ENCODE results near the gene PPARG.
A peak's percentile ranks its signal among the peaks of the same experiment; 100 is the strongest.

The PPARG gene

DNA sequence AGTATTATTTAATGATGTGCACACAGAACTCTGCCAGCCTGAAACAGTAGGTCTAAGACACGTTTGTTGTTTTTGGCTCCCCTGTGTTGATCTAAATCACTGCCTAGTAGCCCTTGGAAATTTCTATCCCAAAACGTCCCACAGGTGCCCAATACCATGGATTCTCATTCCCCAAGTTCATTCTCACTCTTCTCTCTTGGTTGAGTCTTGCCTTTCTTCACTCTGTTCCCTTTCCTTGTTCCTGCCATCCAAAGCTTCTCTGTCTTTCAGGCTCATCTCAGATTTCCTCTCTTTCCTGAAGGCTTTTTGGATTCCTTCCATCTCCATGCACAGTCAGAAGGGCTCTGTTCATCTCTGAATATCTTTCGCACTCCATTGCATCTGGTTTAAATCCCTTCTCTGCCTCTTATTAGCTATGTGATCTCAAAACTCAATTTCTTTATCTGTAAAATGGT, 54.2 kb downstream of the PPARG start:
- no peak for DNase-seq (ENCODE audit: low read depth)

DNA sequence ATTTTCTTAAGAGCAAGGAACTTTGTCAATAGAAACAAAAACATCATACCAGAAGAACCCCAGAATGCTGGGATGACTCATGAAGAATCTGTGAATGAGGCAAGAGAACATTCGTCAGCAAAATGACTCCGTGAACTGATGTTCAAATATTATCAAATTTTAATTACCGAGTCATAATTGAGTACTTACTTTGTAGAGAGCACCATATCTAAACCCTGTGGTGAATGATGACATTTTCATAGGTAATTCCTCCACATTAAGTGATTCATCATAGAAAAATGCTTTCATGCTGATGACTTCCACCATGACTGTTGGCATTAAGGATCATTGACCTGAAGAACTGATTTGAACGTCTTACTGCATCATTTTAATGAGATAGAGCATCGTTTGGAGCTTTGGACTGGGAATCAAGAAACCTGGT, 56.3 kb downstream of the PPARG start:
- DNase-seq (ENCODE audit: low read depth): peak; percentile 89

DNA sequence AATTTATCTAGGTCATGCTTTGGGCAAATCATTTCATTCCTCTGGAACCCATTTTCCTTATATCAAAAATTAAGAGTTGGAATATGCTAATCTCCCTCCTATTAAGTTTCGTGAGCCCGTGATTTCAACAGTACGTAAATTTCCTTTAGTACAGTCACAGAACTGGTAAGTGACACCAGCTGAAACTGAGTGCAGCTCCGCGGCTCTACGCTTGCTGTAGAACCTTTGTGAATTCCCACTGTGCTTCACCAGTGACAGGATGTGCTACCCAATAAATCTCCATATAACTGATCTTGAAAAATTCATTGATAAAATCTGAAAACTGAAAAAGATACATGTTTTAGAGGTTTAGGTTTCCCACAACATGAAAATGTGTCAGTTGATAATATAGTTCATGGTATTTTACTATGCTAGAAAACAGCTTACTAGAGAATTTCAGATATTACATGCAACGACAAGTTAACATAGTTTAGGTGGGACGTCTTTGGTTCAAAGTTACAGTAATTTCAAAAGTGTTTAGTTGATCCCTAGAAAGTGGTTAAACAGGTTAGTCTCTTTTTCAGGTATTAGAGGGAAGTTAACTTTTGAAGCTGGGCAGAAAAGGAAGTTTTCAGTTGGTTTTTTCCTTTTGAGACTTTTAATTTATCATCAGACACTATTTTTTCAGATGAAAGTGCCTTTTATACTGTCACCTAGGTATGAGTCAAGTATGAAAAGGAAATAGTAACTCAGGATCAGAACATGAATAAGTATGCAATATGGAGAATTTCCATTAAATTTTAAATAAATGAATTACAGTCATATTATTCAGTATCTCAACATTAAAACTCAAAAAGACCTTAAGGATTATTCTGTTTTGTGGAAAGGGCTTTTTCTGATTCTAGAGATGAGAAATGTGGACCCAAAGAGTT, 57.0 kb downstream of the PPARG start:
- DNase-seq (ENCODE audit: low read depth): no peak

DNA sequence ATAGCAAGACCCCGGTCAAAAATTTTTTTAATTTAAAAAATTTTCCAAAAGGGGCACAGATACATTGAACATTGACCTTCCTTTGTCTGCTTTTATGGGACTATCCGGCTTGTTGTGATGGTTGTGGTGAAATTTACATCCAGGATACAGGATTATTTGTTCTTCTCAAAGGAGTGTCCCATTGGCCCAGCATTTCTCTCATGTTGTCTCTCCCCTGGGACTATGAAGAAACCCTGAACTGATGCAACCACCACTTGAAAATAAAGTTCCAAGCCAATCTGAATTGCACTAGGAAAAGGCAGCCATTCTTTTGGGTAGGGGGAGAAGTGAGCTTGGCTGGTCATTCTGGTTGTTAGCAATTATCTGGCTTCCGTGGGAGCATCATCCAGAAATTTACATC, 58.4 kb downstream of the PPARG start:
- no peak for DNase-seq (ENCODE audit: low read depth)

DNA sequence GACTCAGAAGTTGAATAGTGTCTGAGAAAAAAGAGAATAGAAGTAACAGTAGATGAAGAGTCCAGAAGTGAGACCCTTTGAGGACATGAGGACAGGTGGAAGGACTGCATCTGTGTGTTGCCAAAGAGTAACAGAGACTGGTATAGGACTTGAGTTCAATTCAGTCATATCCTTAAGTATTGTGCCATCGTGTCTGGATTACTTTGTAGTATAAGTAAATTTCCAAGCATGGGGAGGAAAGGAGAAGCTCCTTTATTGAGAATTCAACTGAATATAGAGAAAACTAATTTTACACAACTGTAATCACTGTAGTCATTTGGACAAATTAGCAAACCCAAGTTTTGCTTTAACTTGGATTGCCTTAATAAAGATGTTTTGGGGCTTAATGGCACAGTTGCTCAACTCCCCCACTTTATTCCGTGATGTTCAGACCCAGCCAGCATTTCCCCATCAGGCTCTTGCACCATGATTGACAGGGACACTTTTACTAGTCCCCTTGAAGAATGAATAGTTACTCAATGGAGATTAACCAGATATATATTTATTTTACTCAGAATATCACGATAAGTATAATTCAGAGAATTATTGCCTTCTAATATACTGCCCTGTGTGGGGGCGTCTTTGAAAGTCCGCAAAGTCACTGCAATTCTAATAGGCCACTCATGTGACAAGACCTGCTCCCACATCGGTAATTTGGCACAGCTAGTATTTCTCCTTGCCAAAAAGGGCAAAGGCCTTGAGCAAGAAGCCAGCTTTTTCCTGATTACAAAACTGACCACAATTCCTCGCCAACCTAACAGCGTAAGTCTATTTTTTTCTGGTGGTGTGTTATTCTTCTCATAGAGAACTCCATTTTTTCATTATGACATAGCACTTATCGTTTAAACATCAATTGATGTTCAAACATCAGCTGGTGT, 61.3 kb downstream of the PPARG start:
- no peak for DNase-seq (ENCODE audit: low read depth)

DNA sequence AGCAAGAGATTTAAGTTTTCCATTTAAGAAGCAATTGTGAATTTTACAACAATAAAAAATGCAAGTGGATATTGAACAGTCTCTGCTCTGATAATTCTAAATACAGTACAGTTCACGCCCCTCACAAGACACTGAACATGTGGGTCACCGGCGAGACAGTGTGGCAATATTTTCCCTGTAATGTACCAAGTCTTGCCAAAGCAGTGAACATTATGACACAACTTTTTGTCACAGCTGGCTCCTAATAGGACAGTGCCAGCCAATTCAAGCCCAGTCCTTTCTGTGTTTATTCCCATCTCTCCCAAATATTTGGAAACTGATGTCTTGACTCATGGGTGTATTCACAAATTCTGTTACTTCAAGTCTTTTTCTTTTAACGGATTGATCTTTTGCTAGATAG, 62.3 kb downstream of the PPARG start:
- no peak for DNase-seq (ENCODE audit: low read depth)

DNA sequence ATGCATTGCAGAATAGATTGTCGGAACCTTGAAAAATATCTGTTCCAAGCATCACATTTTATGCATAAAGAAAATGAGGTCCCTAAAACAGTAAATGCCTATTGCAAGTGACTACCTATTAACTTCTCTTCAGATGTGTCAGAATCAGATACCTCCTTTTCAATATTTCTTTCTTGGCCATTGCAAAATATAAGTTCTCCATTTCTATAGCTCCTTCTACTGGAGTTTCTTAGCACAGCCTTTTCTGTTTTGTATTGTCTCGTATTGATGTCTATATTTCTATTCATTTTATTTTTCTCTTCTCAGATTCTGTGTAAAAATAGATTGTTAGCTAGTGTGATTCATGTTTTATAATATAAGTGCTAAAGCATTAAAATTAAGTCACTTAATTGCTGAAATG, 63.4 kb downstream of the PPARG start:
- no peak for DNase-seq (ENCODE audit: low read depth)

DNA sequence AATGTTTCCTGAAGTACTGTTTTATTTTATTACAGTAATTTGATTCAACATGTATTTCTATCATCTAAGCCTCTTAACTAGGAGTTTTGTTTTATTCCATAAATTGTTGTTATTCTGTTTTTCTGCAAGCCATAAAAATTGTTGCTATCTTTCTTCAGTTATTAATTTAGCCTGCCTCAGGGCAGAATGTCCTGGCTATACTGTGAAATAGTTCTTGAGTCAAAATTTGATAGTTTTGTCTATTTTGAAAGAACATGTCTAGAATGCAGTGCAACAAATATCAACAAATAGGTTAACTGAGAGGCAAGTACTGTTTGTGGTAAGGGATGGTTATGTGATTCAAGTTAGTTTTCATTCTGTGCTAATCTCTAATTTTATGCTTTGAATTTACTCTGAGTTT, 63.9 kb downstream of the PPARG start:
- DNase-seq (ENCODE audit: low read depth): no peak

DNA sequence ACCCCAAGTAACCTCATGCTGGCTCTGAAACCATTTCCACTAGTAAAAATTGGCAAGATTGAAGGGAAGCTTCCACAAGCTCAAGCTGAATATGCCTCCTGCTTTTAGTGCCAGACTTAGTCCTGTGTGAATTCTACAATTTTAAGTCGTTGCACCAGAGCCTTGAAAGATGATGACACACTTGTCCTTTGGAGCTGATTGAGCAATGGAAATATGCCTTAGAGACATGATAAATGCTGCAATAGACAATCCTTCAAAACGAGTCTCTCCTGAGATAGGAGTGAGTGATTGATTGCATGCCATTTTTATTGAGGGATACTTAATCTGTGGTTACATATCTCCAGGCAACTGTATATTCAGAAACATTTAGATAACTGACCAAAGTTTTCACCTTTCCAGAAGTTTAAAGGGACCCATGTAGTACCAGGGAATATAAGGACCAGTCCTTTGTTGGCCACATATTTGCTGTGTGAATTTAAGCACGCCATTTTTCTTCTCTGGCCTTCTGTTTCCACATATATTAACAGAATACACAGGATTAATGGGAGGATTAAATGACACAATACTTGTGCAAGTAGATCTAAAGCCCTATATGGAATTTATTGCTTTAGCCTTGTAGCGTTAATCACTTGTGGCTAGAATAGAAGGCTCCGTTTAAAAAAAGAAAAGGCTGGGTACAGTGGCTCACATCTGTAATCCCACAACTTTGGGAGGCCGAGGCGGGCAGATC, 65.1 kb downstream of the PPARG start:
- no peak for DNase-seq (ENCODE audit: low read depth)

DNA sequence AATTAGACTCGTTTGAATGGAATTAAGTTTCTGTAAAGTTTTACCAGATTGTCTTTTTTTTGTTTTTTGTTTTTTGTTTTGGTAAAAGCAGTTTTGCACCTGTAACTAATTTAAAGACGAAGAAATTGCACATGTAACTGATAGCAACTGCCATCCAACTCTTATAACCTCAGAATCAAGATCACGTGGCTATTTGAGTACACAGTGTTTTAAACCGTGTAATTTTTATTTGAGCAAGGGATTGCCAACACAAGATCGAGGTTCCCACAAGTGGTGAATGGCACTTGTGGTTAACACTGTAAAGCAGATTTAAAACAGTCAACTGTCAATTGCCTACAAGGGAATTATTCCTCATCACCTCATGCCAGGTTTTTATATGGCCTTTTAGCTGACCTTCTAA, 67.3 kb downstream of the PPARG start:
- DNase-seq (ENCODE audit: low read depth): no peak

DNA sequence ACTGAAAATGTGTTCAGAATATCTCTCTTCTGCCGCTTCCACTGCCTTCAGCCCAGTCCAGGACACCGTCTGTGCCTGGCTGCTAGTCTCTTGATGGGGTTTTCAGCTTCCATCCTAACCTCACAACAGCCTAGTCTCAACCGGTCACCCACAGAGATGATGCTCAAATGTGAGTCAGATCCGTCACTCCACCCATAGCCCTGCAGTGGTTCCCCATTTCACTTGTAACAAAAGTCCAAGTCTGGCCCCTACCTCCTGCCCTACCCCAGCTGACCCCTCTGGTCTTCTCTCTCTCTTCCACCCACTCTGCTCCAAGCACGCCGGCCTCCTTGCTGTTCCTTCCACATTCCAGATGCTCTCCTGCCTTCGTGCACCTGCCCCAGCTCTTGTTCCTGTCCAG, 68.1 kb downstream of the PPARG start:
- no peak for DNase-seq (ENCODE audit: low read depth)

DNA sequence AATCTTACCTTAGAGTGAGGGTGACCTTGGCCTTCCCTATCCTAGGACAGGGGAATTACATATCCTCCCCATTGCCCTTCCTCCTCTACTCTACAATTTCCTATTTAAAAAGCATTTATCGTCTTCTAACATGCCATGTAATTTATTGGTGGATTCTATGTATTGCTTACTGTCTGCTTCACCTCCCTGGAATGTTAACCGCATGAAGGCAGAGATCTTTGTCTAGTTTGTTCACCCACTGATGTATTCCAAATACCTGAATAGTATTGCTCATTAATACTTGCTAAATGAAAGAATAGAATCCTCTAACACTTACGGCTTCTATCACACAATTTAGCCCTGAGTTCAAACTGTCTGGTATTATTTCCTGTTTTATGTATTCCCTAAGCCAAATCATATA, 68.6 kb downstream of the PPARG start:
- DNase-seq (ENCODE audit: low read depth): peak; percentile 29

DNA sequence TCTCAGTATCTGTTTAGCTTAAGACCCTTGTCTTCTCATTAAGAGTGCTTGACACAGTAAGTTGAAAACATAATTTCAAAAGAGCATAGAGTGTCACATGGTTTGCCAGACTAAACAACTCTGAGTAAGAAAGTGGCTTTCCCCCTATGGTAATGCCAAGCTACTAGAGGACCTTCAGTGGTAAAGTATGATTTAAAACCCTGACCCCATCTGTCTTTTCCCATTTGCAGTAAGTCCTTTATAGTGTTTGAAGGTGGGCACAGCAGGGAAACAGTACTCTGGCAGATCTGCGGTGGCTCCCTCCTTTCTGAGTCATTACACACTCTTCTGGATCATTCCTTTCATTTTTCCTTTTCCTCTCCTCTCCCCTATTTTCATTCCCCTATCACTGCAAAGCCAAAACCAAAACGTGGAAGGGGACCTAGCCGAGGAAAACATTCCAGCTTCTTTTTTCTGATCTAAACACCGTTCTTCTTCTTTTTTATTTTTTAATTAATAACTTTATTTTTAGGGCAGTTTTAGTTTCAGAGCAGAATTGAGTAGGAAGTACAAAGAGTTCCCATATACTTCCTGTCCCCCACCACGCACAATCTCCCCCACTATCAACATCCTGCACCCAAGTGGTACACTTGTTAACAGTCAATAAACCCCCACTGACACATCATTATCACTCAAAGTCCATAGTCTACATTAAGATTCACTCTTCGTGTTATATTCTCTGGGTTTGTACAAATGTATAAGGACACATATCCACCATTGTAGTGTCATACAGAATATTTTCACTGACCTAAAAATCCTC, 74.7 kb downstream of the PPARG start:
- no peak for DNase-seq (ENCODE audit: low read depth)

DNA sequence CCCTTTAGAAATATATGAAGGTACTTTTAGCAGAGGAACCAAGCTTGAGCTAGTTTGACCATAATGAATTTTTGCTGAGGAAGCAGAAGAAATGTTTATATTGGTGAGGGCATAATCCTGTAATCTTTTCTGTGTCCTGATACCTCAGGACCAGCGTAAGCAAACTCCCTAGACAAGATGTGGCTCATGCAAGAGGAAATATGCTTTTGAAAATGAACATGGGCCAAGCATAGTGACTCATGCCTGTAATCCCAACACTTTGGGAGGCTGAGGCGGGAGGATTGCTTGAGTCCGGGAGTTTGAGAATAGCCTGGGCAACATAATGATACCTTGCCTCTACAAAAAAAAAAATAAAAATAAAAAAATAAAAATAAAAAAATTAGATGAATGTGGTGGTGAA, 78.5 kb downstream of the PPARG start:
- no peak for DNase-seq (ENCODE audit: low read depth)

DNA sequence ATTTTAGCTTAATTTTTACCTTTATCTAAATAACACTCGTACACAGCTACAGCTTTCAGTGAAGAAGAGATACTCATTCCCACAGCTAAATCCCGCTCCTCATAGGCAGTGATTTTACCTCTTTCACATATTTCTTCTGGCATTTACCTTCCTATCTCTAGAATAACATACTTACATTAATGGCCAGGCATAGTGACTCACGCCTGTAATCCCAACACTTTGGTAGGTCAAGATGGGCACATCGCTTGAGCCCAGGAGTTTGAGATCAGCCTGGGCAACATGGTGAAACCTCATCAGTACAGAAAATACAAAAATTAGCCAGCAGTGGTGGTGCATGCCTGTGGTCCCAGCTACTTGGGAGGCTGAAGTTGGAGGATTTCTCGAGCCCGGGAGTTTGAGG, 80.2 kb downstream of the PPARG start:
- DNase-seq (ENCODE audit: low read depth): no peak

DNA sequence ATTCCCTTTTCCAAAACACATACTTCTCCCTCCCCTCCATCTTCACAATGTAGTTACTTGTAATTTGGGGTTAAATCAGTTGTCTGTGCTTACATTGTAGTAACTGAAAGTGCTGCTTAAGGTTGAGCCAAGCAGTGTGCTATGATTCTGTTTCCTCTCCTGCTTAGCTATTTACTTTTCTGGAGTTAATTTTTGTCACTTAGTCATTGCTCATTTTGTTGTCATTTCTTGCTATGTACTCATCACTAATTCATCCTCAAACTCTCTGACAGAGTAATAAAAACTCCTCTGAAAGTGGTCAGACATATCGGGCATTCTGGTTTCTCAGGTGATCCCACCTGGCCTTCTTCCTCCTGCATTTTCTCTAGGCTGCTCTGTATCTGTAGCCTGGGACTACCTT, 80.7 kb downstream of the PPARG start:
- no peak for DNase-seq (ENCODE audit: low read depth)

DNA sequence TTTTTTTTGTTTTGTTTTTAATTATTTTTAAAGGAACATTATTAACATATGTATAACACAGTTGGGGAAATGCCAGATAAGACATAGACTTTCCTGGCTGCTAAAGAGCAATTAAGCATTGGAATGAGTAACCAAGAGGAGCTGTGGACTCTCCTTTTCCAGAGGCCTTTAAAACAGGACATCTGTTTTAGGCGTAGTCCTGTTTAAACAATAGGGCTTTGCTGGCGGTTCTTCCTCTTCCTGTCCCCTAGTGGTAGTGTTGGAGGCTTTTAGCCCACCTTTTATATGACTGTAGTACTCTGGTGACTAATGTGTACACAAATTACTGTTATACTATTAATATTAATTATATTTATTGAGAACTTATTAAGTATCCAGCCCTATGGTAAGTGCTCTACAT, 81.9 kb downstream of the PPARG start:
- peak; percentile 48 for DNase-seq (ENCODE audit: low read depth)

DNA sequence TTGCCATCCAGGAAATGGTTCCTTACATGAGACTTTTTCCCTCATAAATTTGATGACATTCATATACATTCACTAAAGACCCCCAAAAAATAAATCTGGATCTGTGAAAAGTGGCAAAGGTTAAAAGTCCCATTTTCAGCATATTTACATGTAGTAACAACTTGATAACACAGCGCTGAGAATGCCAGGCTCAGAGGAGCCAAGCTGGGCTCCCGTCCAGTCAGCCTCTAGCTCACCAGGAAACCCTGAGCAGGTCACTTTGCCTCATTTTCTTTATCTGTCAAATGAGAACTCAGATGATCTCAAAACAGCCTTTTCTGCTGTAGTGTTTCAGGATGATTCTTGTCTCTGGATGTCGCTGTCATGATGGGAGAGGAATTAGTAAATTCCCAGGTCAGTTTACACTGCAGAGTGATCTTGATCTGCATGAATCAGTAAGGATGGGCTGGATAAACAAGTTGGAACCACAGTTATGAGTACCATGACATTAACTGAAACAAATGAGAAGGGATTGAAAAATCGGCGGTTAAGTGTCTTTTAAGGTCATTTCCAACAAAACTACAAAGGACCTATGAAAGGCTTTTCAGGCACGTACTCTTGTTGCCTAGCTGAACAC, 82.8 kb downstream of the PPARG start:
- peak; percentile 22 for DNase-seq (ENCODE audit: low read depth)

DNA sequence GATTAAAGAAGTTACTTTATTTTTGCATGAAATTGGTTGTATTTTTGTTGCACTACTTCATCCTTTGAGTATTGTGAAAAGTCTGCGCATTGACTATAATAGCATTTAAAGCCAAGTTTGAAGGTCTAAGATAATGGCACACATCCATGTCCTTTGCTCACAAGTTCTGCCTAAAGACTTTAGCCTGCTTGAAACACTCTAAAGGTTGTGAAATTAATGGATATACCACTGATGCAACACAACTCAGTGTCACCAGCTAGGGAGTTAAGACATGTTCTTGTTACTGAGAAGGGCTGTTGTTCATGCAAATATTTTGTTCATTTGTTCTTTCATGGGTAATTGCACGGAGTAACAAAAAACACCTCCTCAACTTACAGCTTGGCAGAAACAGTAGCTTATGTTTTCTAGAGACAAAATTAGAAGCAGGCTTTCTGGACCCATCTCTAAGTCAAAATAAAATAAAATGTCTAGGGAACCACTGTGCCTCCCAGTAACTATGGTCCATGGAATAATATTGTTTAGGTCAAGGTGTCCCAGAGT, 83.9 kb downstream of the PPARG start:
- DNase-seq (ENCODE audit: low read depth): no peak

DNA sequence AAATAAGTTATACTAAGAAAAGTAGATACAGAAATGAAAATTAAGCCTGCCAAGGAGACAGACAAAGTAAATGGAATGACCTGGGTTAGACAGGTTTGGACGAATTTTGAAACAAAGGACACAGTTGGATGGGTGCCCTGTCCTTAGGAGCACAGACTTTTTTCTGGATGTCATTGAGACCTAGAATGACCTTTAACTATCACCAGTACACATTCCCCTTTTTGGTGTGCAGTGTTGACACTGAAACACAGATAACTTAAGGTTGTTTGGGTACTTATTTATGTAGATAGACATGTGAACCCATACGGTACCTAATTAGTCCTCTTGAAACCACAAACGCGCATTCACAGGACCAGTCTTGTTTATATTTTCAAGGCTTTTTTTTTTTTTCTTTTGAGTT, 86.7 kb downstream of the PPARG start:
- no peak for DNase-seq (ENCODE audit: low read depth)

Data from ELR (cell line).